ENCODE measurements around the gene LLCFC1. TPM values are rescaled to one million over a fixed set of nuclear protein-coding genes. Genes with fewer than 3 reads are reported as not detected.
A peak's percentile ranks its signal among the peaks of the same experiment; 100 is the strongest.

LLCFC1 gene
- total and polyA plus RNA-seq, 12 donors, result not detected

DNA sequence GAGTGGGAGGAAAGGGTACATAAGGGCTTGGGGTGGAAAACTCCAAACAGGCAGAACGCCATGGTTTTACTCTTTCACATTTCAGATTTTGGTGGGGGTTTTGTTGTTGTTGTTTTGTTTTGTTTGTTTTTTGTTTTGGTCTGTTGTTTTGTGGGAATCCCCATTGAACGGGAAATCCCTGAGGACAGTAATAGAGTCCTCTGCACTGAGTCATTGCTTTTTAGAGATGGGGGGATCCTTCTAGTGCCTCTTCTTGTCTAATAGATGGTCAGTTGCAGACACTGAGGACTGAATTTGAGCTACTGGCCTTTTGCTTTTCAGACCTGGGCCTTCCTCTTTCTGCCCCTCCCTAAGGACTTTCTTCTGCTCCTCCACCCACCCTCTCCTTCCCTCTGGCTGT lies 25.7 kb upstream of the LLCFC1 start:
- Histone ChIP-seq H3K9me3 (replicated peaks in 1 of 3) (no peaks in the 10 kb centered on the region), H3K4me3 (no peak overlapping the region), H3K4me1 (replicated peaks in 1 of 2) (no peaks in the 10 kb centered on the region), H3K27me3 (no peaks in the 10 kb centered on the region), H3K27ac (no peak overlapping the region), H3K36me3 (replicated peaks in 1 of 2) (no peaks in the 10 kb centered on the region)
- no peak for DNase-seq
- intact Hi-C loops (cut with DNase I), result no loop called here
- no peak for TF ChIP-seq CTCF (IDR thresholded peaks at IDR 0.05)
- no peak for TF ChIP-seq POLR2A (IDR thresholded peaks at IDR 0.05)
- WGBS, 4 donors, result 65 to 73% (median 69%) methylated on average over 2 of the region's 2 CpGs

DNA sequence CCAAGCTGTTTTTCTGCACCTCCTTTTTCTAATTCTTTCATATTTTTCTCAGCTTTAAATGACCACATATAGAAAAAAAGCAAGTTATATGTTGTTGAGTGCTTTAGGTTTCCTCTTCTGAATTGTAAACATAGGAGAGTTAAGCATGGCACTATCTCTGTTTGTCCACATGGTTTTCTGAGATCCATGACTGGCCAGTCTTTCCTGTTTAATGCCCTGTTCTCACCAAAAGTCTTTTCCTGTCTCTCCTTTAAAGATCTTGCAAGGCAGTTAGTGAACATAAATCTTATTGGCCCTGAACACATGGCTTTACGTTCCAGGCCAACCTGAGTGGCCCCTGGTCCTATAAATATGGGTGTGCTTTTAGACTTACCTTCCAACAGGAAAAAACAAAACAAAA lies 25.2 kb upstream of the LLCFC1 start:
- H3K36me3 ChIP-seq (replicated peaks in 1 of 2), result no peaks in the 10 kb centered on the region
- TF ChIP-seq POLR2A (IDR thresholded peaks at IDR 0.05) (no peak), CTCF (IDR thresholded peaks at IDR 0.05) (no peak)
- H3K4me1 ChIP-seq (replicated peaks in 1 of 2), result no peaks in the 10 kb centered on the region
- no peaks in the 10 kb centered on the region for H3K27me3 ChIP-seq
- H3K4me3 ChIP-seq, result no peak overlapping the region
- no peak overlapping the region for H3K27ac ChIP-seq
- 23 to 35% (median 31%) methylated on average over 1 of the region's 1 CpG for WGBS, 4 donors
- intact Hi-C loops (cut with DNase I), result no loop called here
- H3K9me3 ChIP-seq (replicated peaks in 1 of 3), result no peaks in the 10 kb centered on the region
- DNase-seq, result no peak

DNA sequence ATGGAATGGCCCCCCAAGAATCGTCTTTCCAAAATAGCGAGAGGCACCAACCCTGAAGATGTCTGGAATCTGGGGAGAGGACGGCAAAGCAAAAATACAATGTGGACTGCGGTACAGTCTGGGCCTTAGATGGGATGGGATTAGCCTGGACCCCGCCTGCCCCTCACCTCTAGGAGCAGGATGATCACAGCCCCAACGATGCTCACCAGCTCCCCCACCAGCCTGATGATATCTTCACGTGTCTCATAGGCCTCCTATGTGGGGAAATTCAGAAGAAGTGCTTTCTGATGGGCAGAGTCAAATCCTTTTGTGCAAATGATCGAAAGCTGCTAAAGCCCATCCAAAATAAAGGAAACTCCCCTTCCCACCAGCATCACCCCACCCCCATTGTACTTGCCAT lies 24.0 kb upstream of the LLCFC1 start:
- Histone ChIP-seq H3K4me1 (replicated peaks in 1 of 2) (no peaks in the 10 kb centered on the region), H3K36me3 (replicated peaks in 1 of 2) (no peaks in the 10 kb centered on the region), H3K27ac (no peak overlapping the region), H3K27me3 (no peaks in the 10 kb centered on the region), H3K4me3 (no peak overlapping the region), H3K9me3 (replicated peaks in 1 of 3) (no peaks in the 10 kb centered on the region)
- peak in 1 of 7 donors; percentile 9 for DNase-seq
- TF ChIP-seq POLR2A (IDR thresholded peaks at IDR 0.05) (no peak), CTCF (IDR thresholded peaks at IDR 0.05) (no peak)
- WGBS, 4 donors, result 73 to 83% (median 79%) methylated on average over 7 to 8 of the region's 8 CpGs
- intact Hi-C loops (cut with DNase I), result no loop called here

- WGBS, 4 donors, result 49 to 67% (median 62%) methylated on average over 2 of the region's 2 CpGs
- H3K4me1 ChIP-seq (replicated peaks in 1 of 2), result no peaks in the 10 kb centered on the region
- no peak for TF ChIP-seq CTCF (IDR thresholded peaks at IDR 0.05)
- no peak for TF ChIP-seq POLR2A (IDR thresholded peaks at IDR 0.05)
- intact Hi-C loops (cut with DNase I), result no loop called here
- H3K4me3 ChIP-seq, result no peak overlapping the region
- no peaks in the 10 kb centered on the region for H3K36me3 ChIP-seq (replicated peaks in 1 of 2)
- no peak for DNase-seq
- H3K27ac ChIP-seq, result no peak overlapping the region
- H3K9me3 ChIP-seq (replicated peaks in 1 of 3), result no peaks in the 10 kb centered on the region
- H3K27me3 ChIP-seq, result no peaks in the 10 kb centered on the region
Observed at GRCh38 chr7:142916508-142916907, 22.8 kb upstream of the LLCFC1 start.

Data from adrenal gland (tissue), 12 donors.